Mammary epithelial cell (primary cell): ENCODE measurements around the gene SLC18A2.

Experiments used
- CTCF ChIP-seq, 2 donors: IDR thresholded peaks in 1 of 2; conservative IDR thresholded peaks in 1 of 2; 2 replicates each; pipeline ENCODE4 v1.5.1; 2011 to 2012; ENCODE audit warnings: inconsistent platforms in 2 of 2, low read length in 2 of 2, mild to moderate bottlenecking in 2 of 2, control low read depth in 1 of 2, low read depth in 1 of 2; ENCODE audit not compliant: insufficient read depth in 1 of 2; ENCODE audit errors: extremely low read depth in 1 of 2
- EZH2 ChIP-seq: IDR thresholded peaks from 2 replicates; pipeline ENCODE4 v1.6.1; 2012; ENCODE audit warnings: low read length, inconsistent platforms, borderline replicate concordance

DNA sequence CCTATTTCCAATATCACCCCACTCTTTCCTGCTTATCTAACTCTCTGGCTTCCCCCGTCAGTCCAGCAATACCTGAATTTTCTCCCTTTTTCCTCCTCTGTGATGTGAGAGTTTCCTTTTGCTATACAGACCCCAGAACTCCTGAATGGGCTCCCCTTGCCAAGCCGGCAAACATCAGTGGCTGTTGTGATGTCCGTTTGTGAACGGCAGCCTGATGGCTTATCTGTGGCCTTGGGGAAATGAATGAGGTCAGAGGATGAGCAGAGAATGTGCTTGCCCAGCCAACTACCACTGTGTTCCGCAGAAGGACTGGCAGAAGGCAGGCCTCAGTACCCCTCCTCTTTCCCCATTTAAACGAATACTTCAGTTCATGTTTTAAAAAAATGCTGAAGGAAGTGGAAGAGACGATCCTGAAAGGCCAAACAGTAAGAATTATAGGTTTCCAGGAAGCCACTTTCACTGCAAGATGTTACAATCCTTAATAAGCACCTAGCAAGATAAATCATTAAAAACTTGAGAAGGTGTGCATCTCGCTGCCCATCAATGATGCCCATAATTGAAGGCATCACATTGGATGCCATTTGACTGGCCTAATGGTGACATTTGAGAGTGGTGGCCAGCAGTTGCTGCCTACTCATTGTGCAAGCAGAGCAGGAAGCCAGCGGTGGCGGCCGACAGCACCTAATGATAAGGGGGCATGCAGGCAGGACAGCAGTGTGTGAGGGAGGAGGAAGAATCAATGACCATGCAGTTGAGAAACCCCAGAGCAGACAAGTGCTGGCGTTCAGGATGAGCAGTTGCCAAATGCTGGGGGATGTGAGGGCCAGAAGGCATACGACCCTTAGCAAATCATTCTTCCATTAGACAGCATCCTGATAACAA is 31.5 kb downstream of the SLC18A2 start:
- TF ChIP-seq CTCF (conservative IDR thresholded peaks at IDR 0.05 in 1 of 2, IDR thresholded peaks at IDR 0.05 in 1 of 2; ENCODE audit: extremely low read depth in 1 of 2, insufficient read depth in 1 of 2, low read depth in 1 of 2, low read length in 2 of 2) (no peak), EZH2 (no peak)
